ENCODE measurements around the gene DCC.

Gene DCC

GRCh38 chr18:53556450-53556849 is 1216.5 kb downstream of the DCC start:
- TF ChIP-seq ZFX (IDR thresholded peaks at IDR 0.05) (no peak), CTCF (conservative IDR thresholded peaks at IDR 0.05) (no peak)
- H3K27ac ChIP-seq = no peak overlapping the region

GRCh38 chr18:53560546-53560945 is 1220.5 kb downstream of the DCC start:
- H3K27ac ChIP-seq = no peak overlapping the region
- TF ChIP-seq CTCF (conservative IDR thresholded peaks at IDR 0.05) (no peak), ZFX (IDR thresholded peaks at IDR 0.05) (no peak)

- no peak overlapping the region for H3K27ac ChIP-seq
- no peak for TF ChIP-seq ZFX (IDR thresholded peaks at IDR 0.05)
- no peak for TF ChIP-seq CTCF (conservative IDR thresholded peaks at IDR 0.05)
Observed at GRCh38 chr18:53566626-53567025, 1226.6 kb downstream of the DCC start.

- H3K27ac ChIP-seq = no peak overlapping the region
- TF ChIP-seq CTCF (conservative IDR thresholded peaks at IDR 0.05) (peak; percentile 63), ZFX (IDR thresholded peaks at IDR 0.05) (no peak)
Observed at GRCh38 chr18:53567929-53568574, 1228.1 kb downstream of the DCC start.

Measured in C4-2B (cell line).